GM19043 (cell line): Measurements from ENCODE around the gene IFT22.
"Not testable (repeated sequence)": the region's sequence is repeated elsewhere in the genome, so short reads cannot be mapped to it uniquely, and the experiment has no call there.

Source experiments
- ATAC-seq: cut with Tn5 transposase; IDR thresholded peaks from one replicate; pipeline ENCODE4 v1.9.1; 2021; ENCODE audit warnings: low read depth; ENCODE audit not compliant: unreplicated experiment

IFT22 gene

GRCh38 chr7:101285171-101285570, 36.4 kb downstream of the IFT22 start:
- no peak for ATAC-seq

DNA sequence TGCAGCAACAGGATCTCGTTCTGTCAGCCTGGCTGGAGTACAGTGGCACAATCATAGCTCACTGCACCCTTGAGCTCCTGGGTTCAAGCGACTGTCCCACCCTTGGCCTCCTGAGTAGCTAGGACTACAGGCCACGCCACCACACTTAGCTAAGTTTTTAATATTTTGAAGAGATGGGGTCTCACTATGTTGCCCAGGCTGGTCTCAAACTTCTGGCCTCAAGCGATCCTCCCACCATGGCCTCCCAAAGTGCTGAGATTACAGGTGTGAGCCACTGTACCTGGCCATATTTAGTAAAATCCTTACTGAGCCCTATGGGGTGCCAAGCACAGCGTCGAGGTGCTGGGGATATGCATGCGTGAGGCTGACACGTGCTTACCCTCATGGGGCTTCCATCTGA, 40.7 kb downstream of the IFT22 start:
- ATAC-seq: not testable (repeated sequence)

GRCh38 chr7:101278461-101279292, 42.9 kb downstream of the IFT22 start:
- ATAC-seq: no peak

- ATAC-seq: no peak
These were observed 44.5 kb downstream of the IFT22 start for GRCh38 chr7:101277155-101277554.

GRCh38 chr7:101273206-101273605, 48.4 kb downstream of the IFT22 start:
- ATAC-seq: no peak

- ATAC-seq: no peak
These were observed 50.6 kb downstream of the IFT22 start for GRCh38 chr7:101271021-101271420.

GRCh38 chr7:101269664-101270063, 51.9 kb downstream of the IFT22 start:
- no peak for ATAC-seq

GRCh38 chr7:101265622-101266516, 55.7 kb downstream of the IFT22 start:
- ATAC-seq: no peak

DNA sequence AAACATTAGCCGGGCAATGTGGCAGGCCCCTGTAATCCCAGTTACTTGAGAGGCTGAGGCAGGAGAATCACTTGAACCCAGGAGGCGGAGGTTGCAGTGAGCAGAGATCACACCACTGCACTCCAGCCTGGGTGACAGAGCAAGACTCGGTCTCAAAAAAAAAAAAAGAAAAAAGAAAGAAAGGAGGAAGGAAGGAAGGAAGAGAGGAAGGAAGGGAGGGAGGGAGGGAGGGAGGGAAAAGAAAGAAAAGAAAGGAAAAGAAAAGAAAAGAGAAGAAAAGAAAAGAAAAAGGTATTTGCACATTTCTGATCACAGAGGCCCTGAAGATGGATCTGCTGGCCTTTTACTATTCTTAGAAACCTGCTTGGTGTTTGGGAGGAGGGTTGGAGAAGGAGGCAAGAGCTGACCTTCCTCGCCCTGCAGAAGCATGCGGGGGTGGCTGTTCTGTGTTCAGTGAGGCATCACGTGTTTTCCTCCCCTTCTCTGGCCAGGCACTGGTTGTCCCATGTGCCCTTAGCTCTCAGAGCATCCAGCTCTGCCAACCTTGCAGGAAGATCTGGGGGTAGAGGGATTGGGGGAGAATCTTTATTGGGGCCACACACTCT, 57.4 kb downstream of the IFT22 start:
- not testable (repeated sequence) for ATAC-seq
